Cardiac muscle cell (in vitro differentiated cells and primary cell): Measurements from ENCODE around the gene CHCHD6. TPM values are rescaled to one million over a fixed set of nuclear protein-coding genes. Genes with fewer than 3 reads are reported as not detected.

Experiments
- DNase-seq, 2 donors: peaks; one replicate each; pipeline versions ENCODE4 v3.0.0 to v3.0.0-alpha.2; 2010 to 2017; ENCODE audit warnings: low read depth in 1 of 2, low spot score in 1 of 2
- H3K27ac ChIP-seq: fragments of 200-600 bp; sonication (generic); 2 replicates; pipeline ENCODE4 v1.5.1; 2016
- H3K27me3 ChIP-seq: fragments of 200-600 bp; sonication (generic); 2 replicates; pipeline ENCODE4 v1.6.0; 2016; ENCODE audit warnings: control low read depth
- H3K36me3 ChIP-seq: fragments of 200-600 bp; sonication (generic); 2 replicates; pipeline ENCODE4 v1.5.1; 2016; ENCODE audit warnings: control low read depth
- H3K4me1 ChIP-seq: fragments of 200-600 bp; sonication (generic); 2 replicates; pipeline ENCODE4 v1.8.1; 2017; ENCODE audit warnings: low read depth, mild to moderate bottlenecking, mixed run types
- H3K4me3 ChIP-seq: fragments of 200-600 bp; sonication (generic); 2 replicates; pipeline ENCODE4 v1.5.1; 2016; ENCODE audit warnings: mild to moderate bottlenecking
- H3K9me3 ChIP-seq: fragments of 200-600 bp; sonication (generic); 2 replicates; pipeline ENCODE4 v1.5.1; 2017; ENCODE audit warnings: low read depth, mild to moderate bottlenecking, control low read depth
- polyA plus RNA-seq: library from polyadenylated mRNA; unstranded; fragments of >200 nt; fragmentation: Nextera tagmentation; extraction: Ambion mirVana; gene quantifications from 2 replicates; pipeline ENCODE4 v1.2.1, GENCODE V29; 2016
- total RNA-seq: library from RNA; depleted of rRNA; stranded (reverse); fragments of >200 nt; gene quantifications from 2 replicates; pipeline ENCODE4 v1.2.3, GENCODE V29; 2016
- TF ChIP-seq, protein P1 (sequence below): IDR thresholded peaks from 2 replicates; pipeline ENCODE4 v1.5.1; 2012; ENCODE audit warnings: low read depth, mild to moderate bottlenecking, low read length

The CHCHD6 gene
- total and polyA plus RNA-seq, 2 experiments from 2014 or later = 76.0 to 102 TPM

DNA sequence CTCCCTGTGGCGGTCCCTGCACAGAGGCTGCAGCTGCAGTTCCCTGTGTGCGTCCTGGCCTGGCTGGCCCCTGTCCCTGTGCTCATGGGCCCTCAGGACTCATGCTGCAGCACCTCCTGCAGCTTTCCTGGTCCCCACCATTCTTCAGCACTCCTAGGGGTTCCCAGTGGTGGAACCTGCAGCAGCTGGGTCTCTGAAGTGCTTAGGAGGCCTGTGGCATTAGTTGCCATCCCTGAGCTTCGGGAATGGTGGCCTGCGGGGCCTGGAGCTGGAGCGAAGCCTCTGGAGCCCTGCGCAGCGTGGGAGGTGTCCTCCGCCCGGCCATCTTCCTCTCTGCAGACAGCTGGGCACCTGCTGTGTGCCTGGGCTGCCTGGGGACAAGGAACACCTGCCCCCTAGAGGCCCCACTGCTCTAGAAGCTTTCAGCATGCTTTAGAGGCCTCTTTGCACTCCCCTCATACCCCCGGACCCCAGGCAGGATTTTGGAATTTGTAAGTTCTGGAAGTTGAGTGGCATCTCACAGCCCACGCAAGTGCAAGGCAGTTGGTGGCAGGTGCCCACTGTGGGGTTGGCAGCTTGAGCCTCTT is 292.0 kb downstream of the CHCHD6 start:
- Histone ChIP-seq H3K4me1 (peaks cover 12% of the 10 kb centered on the region), H3K27ac (no peak overlapping the region), H3K27me3 (no peaks in the 10 kb centered on the region), H3K9me3 (no peaks in the 10 kb centered on the region), H3K4me3 (no peak overlapping the region), H3K36me3 (no peaks in the 10 kb centered on the region)
- TF ChIP-seq, protein P1, sequence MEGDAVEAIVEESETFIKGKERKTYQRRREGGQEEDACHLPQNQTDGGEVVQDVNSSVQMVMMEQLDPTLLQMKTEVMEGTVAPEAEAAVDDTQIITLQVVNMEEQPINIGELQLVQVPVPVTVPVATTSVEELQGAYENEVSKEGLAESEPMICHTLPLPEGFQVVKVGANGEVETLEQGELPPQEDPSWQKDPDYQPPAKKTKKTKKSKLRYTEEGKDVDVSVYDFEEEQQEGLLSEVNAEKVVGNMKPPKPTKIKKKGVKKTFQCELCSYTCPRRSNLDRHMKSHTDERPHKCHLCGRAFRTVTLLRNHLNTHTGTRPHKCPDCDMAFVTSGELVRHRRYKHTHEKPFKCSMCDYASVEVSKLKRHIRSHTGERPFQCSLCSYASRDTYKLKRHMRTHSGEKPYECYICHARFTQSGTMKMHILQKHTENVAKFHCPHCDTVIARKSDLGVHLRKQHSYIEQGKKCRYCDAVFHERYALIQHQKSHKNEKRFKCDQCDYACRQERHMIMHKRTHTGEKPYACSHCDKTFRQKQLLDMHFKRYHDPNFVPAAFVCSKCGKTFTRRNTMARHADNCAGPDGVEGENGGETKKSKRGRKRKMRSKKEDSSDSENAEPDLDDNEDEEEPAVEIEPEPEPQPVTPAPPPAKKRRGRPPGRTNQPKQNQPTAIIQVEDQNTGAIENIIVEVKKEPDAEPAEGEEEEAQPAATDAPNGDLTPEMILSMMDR = peak; percentile 7
- no peak for DNase-seq

DNA sequence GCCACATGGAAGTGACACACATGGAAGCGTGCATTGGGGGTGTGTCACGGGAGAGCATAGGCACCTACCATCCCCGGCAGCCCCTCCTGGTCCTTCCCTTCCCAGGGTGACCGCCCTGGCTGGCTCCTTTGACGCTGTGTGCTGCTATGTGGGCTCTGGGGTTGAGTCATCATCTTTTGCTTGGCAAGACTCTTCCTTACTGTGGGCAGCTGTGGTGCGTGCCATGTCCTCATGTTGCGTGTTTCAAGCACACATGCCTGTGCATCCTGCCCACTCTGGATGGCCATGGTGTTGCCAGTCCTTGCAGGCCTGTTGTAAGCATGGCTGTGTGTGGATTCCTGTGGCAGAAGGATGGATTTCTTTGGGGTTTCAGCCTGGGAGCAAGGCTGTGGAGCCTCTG is 292.9 kb downstream of the CHCHD6 start:
- DNase-seq = no peak
- no peak overlapping the region for H3K27ac ChIP-seq
- peaks cover 9% of the 10 kb centered on the region for H3K4me1 ChIP-seq
- TF ChIP-seq, protein P1 = no peak
- H3K36me3 ChIP-seq = no peaks in the 10 kb centered on the region
- no peaks in the 10 kb centered on the region for H3K9me3 ChIP-seq
- H3K27me3 ChIP-seq = no peaks in the 10 kb centered on the region
- H3K4me3 ChIP-seq = no peak overlapping the region

DNA sequence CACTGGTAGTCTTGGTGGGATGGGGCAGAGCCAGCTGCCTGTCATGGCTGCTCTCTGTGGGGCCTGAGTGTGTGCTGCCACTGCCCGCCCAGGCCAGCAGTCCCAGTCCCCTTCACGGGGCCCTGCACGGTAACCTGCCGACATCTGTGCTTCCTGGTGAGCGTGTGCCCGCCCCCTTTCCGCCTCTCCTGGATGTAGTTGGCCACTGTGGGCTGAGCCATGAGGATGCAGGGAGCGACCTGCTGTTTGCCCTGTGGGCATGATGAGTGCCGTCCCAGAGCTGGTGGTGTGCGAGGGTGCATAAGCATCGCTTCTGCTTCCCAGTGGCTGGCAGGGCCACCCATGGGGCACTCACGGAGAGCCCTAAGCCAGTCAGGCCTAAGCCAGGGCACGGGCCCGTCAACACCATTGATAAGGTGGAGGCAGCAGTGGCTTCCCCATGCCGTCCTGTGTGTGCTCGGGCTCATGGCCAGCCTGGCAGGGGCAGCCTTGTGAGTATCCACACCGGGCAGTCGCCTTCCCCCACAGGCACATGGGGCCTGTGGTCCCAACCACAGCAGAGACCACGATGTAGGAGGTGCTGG is 293.5 kb downstream of the CHCHD6 start:
- no peaks in the 10 kb centered on the region for H3K36me3 ChIP-seq
- TF ChIP-seq, protein P1 = no peak
- no peak overlapping the region for H3K27ac ChIP-seq
- no peak overlapping the region for H3K4me3 ChIP-seq
- H3K27me3 ChIP-seq = no peaks in the 10 kb centered on the region
- no peak for DNase-seq
- no peaks in the 10 kb centered on the region for H3K9me3 ChIP-seq
- H3K4me1 ChIP-seq = peaks cover 9% of the 10 kb centered on the region

DNA sequence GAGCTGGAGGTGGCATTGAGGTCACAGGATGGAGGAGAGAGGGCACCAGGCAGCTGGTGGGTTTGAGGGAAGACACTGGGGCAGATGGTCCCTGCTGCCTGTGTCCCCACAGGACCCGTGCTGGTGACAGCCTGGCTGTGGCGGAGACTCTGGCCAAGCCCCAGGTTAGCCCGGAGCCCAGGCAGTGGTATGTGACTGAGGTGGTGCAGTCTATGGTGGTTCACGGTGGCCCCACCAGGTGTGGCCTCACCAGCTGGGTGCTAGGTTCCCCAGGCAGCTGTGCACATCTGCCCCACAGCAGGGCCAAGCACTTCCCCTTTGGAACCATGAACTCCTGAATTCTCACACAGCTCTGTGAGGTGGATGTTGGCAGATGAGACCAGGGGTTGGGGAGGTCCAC is 294.3 kb downstream of the CHCHD6 start:
- Histone ChIP-seq H3K27ac (no peak overlapping the region), H3K4me1 (peaks cover 9% of the 10 kb centered on the region), H3K27me3 (no peaks in the 10 kb centered on the region), H3K9me3 (no peaks in the 10 kb centered on the region), H3K36me3 (no peaks in the 10 kb centered on the region), H3K4me3 (no peak overlapping the region)
- no peak for DNase-seq
- TF ChIP-seq, protein P1 = no peak

DNA sequence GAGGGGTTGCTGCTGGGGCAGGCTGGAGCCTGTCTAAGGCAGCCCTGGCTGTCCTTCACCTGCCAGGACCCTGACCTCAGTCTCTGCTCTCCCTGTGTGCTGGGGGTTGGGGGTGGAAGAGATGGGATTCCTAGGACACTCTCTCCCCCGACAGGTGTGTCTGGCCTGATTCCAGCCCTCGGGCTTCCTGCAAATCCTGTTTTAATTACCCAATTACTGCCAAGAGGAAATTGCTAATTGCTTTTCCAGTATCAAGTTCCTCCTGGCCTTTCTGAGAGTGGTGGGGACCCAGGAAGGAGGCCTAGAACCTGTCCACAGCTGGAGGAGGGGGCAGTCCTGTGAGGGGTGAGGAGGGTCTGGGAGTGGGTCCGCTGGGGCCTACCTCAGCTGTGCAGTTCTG is 294.7 kb downstream of the CHCHD6 start:
- TF ChIP-seq, protein P1 = no peak
- Histone ChIP-seq H3K27me3 (no peaks in the 10 kb centered on the region), H3K27ac (no peak overlapping the region)

More for the DNA sequence above, 294.7 kb downstream of the CHCHD6 start:
- no peaks in the 10 kb centered on the region for H3K9me3 ChIP-seq
- H3K36me3 ChIP-seq = no peaks in the 10 kb centered on the region
- H3K4me1 ChIP-seq = peaks cover 9% of the 10 kb centered on the region
- DNase-seq = no peak
- H3K4me3 ChIP-seq = no peak overlapping the region
